Middle frontal gyrus (tissue), 1 donor: ENCODE results near the gene GPR15.

Experiments
- DNase-seq: peaks from one replicate; pipeline ENCODE4 v3.0.0-alpha.2; 2015; ENCODE audit warnings: low spot score; ENCODE audit errors: extremely low spot score

GPR15 gene

DNA sequence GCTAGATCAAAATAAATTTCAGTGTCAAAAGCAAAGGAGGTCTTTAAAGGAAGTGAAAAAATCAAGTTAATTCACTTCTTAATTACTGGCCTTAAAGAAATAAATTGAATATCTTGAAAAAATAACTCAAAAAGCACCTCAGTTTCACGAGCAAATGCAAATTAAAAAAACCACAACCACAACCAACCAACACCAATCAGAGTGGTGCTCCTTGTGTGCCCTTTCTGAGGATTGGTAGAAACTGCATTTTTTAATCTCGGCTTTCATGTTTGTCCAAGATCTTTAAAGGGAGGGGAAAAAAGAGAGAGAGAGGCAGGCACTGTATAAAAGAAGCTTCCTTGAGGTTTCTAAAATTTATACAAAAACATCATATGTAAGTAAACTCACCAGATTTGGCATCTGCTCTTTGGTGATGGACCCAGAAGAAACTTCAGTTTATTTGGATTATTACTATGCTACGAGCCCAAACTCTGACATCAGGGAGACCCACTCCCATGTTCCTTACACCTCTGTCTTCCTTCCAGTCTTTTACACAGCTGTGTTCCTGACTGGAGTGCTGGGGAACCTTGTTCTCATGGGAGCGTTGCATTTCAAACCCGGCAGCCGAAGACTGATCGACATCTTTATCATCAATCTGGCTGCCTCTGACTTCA is at the start of gene GPR15:
GPR15 (plus strand) TSS at position 357 of the 653 bp plus-strand sequence; CDS start at position 413, 56 bp downstream.
- DNase-seq = no peak

DNA sequence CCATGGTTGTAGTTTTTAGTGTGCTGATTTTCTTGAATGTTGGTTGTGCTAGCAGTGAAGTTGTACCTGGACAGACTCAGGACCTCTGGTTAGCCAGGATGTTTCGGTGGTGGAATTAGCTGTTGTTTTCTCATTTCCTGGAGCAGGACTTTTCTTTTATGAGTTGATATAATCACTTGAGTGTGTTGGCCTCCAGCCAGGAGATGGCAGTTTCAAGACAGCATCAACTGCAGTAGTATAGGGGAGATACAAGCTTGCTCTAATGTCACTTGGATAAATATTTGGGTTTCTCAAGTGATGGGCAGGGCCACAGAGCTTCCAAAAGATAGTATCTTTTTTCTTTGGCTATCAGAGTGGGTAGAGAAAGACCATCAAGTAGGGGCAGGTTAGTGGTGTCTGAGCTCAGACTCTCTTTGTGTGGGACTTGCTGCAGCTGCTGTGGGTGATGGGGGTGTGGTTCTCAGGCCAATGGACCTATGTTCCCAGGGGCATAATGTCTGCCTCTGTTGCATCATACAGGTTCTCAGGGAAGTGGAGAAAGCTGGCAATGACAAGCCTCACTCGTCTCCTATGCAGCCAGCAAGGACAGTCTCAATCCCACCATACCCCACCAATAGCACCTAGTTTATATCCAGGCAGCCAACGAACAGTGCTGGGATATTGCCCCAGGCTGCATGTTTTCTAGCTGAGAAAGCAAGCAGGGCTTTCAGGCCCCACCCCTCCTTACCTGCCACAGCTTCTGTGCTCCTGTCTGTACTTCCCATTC is 48.9 kb upstream of the GPR15 start:
- DNase-seq = no peak

DNA sequence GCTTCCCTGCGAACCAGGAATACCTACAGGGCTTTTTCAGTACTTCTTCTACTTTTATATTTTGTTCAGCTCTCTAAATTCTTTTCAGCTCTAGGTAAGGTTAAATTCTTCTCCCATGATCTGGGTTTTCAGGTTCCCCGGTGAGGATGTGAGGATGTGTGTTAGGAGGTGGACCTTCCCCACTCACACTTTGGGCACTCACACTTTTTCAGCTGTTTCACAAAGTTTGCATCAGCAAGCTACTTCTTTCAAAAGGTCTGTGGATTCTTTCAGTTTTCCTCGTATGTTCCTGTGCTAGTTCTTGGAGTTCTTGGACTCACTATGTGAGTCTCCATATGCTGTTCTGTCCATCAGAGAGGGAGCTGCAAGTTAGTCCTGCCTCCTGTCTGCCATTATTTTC is 48.2 kb upstream of the GPR15 start:
- no peak for DNase-seq

DNA sequence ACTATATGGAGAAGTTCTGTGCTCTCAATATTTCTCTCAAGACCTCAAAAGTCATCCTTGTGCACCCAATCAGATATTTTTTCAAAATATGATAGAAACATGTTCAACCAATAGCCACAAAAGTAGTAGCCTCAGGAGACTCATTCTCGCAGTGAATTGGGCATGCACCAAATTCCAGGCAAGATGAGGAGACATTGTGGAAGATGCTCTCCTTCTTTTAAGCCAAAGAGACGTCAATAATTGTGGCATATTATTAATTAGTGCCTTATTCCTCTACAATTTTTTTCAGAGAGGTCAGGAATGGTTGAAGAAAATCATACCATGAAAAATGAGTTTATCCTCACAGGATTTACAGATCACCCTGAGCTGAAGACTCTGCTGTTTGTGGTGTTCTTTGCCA is 34.4 kb upstream of the GPR15 start, which contains the start of gene OR5K2:
OR5K2 (plus strand) TSS at position 301 of the 400 bp plus-strand sequence; CDS start at position 301, 0 bp downstream.
- DNase-seq = no peak

DNA sequence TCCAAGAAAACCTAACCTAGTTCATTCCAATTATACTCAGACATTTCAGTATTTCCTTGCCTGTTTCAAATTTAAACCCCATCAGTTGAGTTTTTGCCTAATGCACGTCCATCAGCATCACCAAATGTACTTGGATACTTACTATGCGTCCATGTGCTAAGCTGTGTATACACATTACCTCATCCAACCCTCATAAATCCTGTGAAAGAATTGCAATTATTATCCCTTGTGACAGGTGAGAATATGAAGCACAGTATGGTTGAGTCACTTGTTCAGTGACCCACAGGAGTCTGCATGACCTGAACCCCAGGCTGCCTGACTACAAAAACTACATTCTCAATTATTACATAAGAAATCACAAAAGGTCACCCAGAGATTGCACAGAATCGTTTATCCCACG is 31.8 kb upstream of the GPR15 start:
- no peak for DNase-seq

DNA sequence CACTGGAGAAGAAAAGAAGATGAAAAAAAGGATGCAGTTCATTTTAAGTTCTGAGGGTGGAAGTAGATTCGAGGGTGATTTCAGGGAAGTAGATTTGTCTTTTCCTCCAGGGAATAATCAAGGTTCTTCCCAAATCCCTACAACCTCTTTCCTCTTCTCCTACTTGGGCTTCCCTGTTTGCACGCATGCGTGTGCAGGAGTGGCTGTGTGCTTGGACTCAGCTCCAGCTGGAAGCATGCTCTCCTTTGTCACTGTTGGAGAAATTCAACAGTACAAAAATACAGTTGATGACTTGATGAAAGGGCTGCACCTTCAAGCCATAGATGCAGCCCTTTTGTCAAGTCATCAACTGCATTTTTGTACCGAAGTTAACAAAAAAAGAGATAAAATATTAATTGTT is 30.5 kb upstream of the GPR15 start:
- no peak for DNase-seq

DNA sequence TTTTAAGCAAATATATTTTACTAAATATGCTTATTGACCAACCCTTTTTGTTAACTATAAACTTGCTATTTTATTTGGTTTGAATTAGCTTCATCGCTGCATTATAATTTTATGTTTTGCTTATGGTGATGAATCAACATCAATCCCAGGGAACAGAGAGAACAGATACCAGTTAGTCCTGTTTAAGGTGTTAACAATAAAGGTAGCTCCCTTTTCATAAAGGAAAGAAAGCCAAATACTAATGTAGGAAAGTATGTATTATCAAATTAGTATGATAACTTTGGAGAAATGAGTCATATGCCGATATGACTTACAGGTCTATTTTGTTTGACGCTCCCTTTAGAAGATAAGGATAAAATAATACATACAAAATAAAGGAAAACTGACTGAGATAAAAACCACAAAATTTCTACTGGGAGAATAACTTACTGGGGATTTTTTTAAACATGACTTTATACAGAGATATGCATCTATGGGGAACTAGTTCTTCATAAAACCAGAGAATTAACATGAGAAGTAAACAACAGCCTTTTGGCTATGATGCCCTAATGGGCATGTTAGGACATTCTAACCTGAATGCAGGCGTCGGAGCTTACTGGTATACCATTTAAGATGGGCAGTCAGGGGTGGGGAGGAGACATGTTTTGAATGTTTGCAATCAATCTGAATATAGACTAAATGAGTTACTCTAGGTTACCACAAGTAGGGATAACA is 29.8 kb upstream of the GPR15 start:
- no peak for DNase-seq

DNA sequence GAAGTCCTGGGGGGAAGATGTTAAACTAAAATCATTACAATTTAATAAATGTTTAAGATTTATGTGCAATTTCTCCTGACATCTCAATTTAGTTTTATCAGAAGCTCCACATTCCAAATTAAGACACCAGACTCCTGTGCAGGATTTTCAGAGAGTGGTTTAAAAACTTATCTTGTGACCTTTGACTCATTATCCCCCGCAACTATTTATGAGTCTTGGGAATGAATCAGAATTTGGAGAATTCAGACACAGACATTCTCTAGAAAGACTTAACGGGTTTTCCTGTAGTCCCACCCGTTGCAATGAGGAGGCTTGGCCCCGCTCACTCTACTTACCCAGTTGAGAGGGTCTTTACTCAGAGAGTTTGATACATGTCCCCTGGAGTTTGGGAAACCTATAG is 27.2 kb upstream of the GPR15 start:
- DNase-seq = no peak

DNA sequence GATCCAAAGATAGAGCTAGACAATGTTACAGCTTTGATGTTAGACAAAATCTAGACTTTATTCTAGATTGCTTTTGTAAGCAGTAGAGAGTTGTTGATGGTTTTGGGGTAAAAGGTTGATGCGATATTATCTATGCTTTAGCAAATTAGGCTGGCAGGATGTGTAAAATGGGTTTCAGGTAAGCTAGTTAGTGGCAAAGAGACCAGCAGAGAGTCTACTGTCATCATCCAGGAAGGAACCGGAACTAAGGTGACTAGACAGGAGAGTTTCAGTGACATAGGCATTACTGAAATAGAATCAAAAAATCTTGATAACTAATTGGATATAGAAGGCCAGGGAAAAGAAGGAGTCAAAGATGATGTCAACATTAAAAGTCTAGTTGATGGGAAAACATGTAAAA is 23.2 kb upstream of the GPR15 start:
- no peak for DNase-seq

DNA sequence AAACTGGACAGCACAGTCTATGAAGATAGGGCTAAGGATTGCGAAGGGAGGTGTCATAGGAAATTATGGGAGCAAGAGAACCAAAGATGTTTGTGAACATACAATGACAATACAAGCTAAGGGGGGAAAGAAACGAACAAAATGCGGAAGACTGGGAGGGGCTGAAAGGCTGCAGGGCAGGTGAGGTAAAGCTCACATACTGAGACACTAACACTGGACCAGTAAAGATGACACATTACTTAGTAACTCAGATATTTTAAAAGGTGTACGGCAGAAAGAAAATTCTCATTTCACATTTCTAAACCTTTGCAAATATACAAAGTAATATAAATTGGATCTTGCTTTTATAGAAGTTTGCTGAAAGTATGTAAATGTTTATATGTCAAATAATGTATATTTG is 19.2 kb upstream of the GPR15 start:
- DNase-seq = no peak

DNA sequence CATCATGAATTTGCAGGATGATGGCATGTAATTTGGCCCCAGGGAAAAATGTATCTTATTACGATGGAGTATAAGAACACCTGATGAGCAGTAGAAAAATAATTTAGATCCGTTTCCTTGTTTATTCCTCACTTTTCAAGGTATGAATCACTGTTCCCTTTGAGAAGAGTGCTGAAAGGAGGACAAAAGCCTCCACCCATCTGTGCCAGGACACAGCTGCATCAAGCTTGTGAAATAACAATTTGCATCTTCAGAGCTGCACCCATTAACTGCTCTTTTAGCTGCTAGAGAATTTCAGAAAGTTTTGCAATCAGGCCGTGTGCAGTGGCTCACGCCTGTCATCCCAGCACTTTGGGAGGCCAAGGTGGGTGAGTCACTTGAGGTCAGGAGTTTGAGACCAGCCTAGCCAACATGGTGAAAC is 18.7 kb upstream of the GPR15 start:
- no peak for DNase-seq

DNA sequence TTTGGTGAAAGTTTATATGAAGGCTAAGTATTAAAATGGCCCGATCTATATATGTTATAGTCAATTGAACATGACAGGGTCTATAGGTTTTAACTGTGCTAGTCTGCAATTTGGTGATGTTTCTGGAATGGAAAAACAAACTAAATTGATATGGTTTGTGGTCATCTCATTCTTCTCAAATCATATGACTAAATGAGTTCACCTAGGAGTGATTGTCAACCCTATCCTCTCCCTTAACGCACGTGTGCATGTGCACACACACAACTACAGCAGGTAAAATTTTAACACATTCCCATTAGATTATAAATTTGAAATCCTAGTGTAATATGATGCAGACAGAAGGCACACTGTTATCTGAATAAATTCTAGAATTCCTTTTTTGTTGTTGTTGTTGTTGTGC is 18.0 kb upstream of the GPR15 start:
- DNase-seq = no peak

DNA sequence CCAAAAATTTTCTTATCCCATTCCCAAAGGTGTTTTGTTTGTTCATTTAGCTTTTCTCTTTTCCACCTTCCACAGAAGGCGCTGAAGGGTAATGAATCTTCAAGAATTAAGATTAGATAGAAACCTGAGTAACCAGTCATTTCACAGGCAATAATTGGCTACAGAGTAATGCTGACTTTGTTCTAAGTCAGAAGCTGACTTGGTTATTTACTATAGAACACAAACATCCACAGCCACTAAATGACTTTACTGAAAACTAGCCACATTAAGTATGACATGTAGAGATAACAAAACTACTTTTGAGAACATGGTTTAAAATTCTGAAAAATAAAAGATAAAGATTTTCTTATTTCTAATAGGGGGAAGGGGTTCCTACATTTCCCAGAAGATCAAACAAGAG is 16.8 kb upstream of the GPR15 start:
- DNase-seq = no peak

DNA sequence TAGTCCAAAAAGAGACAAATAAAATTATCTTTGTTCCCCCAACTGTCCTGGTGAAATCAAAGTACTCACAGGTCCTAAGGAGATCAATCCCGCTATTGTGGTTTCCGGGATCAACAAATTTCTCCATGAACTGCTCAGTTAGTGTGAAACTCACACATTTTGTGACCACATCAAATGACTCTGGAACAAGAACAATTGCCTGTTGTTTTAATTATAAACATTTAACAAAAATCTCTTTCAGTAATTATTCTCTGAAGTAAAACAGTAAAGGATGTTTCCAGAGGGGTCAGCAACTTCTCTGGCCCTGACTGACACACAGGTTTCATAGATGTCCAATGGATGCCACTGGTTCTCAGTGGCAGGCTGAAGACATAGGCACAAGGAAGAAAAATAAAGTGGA is 13.0 kb upstream of the GPR15 start:
- DNase-seq = peak; percentile 65

DNA sequence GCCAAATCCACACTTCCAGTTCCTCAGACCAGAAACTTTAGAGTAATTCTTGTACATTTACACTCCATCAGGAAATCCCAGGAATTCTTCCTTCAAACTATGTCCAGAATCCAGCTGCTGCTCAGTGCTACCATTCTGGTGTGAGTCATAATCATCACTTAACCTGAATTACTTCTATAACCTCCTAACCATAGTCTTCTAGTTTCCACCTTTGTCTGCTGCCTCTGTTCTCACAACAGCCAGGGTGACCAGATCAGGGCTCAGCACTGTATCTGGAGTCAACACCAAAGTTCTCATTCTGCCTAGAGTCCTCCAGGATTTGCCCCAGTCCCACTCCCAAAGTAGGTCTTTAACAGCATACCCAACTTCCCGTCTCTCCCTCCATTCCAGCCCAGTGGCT is 12.4 kb upstream of the GPR15 start:
- no peak for DNase-seq

DNA sequence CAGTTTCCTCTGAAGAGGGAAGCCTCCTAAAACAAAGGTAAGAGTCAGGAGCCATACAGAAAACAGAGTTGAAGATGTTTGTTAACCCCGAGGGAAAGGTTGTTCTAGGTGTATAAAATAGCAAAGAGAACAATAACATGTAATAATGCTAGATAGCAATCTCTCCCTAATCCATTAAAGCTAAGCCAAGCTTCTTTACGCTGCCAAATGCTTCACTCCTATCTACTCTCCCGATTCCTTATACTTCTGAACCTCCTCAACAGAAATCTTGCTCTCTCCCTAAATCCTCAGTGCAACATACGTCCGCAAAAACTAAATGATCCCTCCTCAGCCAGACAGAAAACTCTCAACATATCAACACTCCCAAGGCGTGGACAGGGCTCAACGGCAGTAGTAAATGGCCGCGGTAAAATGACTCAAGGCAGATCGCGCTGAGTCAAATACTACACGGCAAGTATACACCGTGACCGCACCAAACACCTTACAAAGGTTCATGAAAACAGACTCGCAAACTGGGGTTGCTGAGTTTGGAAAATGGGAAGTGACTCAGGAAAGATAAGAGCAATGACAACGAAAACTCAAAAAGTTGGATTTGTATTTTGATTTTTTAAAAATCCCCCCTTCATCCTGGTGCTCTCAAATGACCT is 9.8 kb upstream of the GPR15 start:
- no peak for DNase-seq

DNA sequence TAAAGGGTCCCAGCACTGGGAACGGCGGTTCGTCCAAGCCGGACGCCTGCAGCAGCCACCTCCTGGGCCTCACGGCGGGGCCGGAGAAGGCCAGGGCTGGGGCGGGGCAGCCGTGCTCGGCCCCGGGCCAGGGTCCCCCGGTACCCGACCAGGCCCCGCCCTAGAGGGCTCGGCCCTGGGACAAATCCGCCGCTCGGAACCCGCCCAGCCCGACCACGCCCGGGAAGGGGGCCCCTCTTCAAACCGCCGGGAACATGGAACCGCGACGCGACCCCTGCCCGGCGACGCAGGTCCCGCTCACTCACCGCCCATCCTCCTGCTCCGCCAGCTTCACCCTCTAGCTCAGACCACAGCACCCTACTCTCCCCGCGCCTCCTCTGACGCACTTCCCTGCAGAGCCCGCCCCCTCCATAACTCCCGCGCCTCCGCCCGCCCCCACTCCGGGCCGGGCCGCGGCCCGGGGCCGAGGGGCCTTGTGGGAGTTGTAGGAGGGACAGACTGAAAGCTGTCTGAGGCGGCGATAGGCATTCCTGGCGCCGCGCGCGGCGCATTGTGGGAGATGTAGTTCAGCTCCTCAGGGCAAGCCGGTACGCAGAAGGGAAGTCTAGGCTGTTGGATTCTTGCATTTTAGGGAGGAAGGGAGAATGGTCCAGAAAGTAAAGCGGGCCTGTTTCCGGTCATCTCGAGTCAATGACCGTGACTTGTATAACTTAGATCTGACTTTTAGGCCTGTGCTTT is 9.1 kb upstream of the GPR15 start, which contains the start of gene CLDND1:
CLDND1 (minus strand) TSS at position 359 of the 738 bp plus-strand sequence. CDS start 1,478 bp downstream, outside the sequence.
- peak; percentile 96 for DNase-seq

DNA sequence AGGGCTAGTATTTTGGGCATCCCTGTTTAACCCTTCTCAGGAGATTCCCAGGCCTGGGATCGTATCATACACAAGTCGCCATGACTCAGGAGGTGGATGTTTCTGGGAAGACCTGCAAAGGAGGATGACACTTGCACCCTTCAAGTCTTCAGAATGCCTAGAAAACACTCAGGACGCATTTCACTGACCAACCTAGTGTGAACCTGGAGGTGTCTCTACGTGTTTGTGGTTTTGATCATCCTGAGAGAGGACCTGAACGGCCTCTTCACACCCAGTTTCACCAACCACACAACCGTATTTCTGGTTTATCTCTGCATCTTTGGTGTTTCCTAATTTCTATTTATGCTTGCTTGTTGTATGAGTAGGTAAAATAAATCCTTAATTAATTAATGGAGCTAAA is 6.3 kb upstream of the GPR15 start:
- no peak for DNase-seq

DNA sequence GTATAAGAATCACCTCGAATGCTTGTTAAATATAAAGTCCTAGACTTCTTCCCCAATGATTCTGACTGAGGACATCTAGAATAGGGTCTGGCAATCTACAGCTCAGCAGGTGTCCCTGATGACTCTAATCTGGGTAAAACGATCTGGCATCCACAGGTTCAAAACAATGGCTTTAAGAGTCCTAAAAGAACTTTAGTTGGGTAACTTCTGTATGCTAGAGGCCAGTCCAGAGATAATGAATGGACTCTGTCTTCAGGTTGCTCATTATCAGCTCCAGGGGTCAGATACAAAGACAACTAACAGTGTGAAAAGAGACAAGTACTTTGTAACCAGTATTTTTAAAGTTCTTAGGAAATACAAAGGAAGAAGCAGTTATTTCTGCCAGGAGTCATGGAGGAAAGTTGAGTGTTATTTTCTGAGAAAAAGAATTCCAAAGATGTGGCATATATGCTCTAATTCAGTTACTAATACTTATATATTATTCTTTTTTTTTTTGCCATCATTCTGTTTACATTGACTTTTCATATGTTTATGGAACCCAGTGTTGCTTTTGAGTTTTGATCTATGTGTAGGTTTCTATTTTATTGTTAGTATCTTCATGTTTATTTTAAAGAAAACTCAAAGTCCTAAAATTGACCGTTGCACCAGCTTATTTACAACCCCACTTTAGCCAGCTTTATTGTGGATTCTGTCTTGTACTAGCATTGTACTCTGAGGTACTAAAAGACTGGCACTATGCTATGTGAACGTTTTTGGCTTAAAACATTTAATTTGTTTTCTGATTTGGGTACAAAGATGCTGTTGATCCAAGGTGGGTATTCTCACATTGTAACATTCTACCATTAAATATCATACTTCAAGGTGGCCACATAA is 3.1 kb upstream of the GPR15 start:
- no peak for DNase-seq

DNA sequence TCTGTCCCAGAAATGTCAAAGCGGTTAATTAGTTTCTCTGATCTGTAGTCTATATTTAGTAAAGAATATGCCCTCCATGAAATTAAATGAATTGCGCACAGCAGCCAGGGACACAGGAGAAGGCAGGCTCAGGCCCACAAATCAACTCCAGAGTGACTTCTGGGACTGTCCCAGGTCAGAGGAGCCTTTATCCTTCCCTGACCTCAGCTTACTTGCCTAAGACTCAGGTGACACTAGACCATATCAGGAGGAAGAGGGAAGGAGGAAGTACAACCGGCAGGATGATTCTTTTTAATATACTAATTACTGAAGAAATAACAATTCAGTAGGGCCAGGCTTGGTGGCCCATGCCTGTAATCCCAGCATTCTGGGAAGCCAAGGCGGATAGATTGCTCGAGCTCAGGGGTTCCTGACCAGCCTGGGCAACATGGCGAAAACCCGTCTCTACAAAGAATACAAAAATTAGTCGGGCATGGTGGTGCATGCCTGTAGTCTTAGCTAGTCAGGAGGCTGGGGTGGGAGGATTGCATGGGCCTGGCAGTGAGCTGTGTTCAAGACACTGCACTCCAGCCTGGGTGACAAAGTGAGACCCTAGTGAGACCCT is 1.8 kb upstream of the GPR15 start:
- DNase-seq = no peak
